ENCODE results near the gene PTGES3.

DNA sequence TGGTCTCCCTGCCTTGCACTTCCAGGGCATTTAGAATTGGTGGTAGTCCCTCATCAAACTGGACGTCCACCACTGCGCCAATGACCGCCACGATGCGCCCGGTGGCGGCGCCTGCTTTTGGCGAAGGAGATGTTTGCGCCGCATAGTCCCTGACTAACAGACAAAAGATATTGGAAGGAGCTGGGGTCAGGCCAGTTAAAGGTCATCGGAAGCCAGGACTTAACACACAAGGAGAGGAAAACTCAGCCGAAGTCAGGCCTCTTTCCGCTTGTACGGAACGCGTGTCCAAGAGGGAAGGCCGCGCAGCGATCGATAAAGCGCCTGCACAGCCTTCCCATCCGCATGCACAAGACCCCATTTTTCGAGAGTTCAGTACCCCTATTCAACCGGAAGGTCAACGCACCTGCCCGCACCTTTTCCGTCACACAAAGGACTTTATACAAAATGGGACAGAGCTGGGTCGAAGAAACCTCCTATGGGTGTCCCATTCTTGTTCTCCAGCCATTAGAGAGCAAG, 42.8 kb downstream of the PTGES3 start:
- TF ChIP-seq ZBTB7A (IDR thresholded peaks at IDR 0.05; ENCODE audit: low read depth) (no peak), EP300 (IDR thresholded peaks at IDR 0.05; ENCODE audit: borderline replicate concordance) (no peak), CREB1 (IDR thresholded peaks at IDR 0.05; ENCODE audit: low read depth) (no peak), TAF1 (IDR thresholded peaks at IDR 0.05; ENCODE audit: low read depth) (no peak)
- TF ChIP-seq, protein P1, sequence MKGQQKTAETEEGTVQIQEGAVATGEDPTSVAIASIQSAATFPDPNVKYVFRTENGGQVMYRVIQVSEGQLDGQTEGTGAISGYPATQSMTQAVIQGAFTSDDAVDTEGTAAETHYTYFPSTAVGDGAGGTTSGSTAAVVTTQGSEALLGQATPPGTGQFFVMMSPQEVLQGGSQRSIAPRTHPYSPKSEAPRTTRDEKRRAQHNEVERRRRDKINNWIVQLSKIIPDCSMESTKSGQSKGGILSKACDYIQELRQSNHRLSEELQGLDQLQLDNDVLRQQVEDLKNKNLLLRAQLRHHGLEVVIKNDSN (IDR thresholded peaks at IDR 0.05), result no peak

Measured in Ishikawa (cell line).